Gastroesophageal sphincter (tissue), 3 donors: ENCODE measurements around the gene ENO2.

ENCODE experiments used
- EP300 ChIP-seq: sonication (generic); formaldehyde crosslinking; IDR thresholded peaks from one replicate; pipeline ENCODE4 v1.6.1; 2017; ENCODE audit warnings: antibody characterized with exemption, mild to moderate bottlenecking
- POLR2A ChIP-seq, 2 donors: fragments of 450-650 bp; IDR thresholded peaks; one replicate each; pipeline ENCODE4 v1.6.1; 2017; ENCODE audit warnings: antibody characterized with exemption in 2 of 2, mild to moderate bottlenecking in 2 of 2, moderate library complexity in 1 of 2
- POLR2AphosphoS5 ChIP-seq: sonication (generic); formaldehyde crosslinking; IDR thresholded peaks from one replicate; pipeline ENCODE4 v1.6.1; 2017; ENCODE audit warnings: antibody characterized with exemption
- TF ChIP-seq, protein P1 (sequence below), 4 experiments: fragments of 200-600 bp in 2 of 4; fragments of 450-650 bp in 2 of 4; sonication (generic) in 1 of 4; IDR thresholded peaks; one replicate each; pipeline ENCODE4 v1.5.1; 2017 to 2019; ENCODE audit warnings: antibody characterized with exemption in 4 of 4, mild to moderate bottlenecking in 2 of 4, moderate library complexity in 2 of 4

- TF ChIP-seq POLR2AphosphoS5 (no peak), POLR2A (IDR thresholded peaks at IDR 0.05) (no peak), EP300 (no peak)
- TF ChIP-seq, protein P1, sequence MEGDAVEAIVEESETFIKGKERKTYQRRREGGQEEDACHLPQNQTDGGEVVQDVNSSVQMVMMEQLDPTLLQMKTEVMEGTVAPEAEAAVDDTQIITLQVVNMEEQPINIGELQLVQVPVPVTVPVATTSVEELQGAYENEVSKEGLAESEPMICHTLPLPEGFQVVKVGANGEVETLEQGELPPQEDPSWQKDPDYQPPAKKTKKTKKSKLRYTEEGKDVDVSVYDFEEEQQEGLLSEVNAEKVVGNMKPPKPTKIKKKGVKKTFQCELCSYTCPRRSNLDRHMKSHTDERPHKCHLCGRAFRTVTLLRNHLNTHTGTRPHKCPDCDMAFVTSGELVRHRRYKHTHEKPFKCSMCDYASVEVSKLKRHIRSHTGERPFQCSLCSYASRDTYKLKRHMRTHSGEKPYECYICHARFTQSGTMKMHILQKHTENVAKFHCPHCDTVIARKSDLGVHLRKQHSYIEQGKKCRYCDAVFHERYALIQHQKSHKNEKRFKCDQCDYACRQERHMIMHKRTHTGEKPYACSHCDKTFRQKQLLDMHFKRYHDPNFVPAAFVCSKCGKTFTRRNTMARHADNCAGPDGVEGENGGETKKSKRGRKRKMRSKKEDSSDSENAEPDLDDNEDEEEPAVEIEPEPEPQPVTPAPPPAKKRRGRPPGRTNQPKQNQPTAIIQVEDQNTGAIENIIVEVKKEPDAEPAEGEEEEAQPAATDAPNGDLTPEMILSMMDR (IDR thresholded peaks at IDR 0.05) = no peak
Observed at GRCh38 chr12:6902448-6902847, 11.9 kb upstream of the ENO2 start.
